ENCODE measurements around the gene CUEDC1.
"Not testable (repeated sequence)": the region's sequence is repeated elsewhere in the genome, so short reads cannot be mapped to it uniquely, and the experiment has no call there.

Gene CUEDC1

DNA sequence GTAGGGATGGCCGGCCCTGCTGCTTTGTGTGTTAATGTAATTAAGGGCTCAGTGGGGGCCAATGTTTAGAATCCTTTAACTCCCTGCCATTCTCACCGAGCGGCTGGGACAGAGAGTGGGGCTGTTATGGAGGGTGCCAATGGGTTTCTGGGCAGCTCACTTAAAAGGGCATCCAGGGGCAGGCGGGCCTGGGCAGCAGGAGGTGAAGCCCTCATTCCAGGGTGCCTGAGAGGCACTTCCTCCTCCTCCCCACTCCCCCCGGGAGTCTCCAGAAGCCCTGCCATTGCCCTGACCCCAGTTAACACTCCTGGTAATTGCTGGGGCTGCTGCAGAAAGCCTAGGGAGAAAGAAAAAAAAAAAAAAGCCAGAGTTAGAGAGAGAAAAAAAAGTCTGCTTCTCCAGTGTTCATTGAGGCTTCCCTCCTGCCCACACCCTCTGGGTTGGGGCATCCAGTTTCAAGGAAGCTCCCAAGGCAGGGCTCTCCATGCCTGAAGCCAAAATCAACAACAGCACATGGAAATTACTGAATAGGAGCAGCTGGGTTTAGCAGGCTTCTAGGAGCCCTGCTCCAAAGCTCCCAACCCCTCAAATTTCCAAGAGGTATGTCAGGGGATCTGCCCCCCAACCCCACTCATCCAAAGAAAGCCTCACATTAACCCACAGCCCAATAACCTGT is 28.0 kb downstream of the CUEDC1 start:
- H3K9ac ChIP-seq: no peak overlapping the region
- no peaks in the 10 kb centered on the region for H3K36me3 ChIP-seq
- no peak for TF ChIP-seq Cebpa-rat (IDR thresholded peaks at IDR 0.05)
- no peak overlapping the region for H3K4me3 ChIP-seq
- H3K4me2 ChIP-seq: peak overlapping the region; percentile 94
- no peaks in the 10 kb centered on the region for H3K9me3 ChIP-seq
- peaks cover 70% of the 10 kb centered on the region for H3K4me1 ChIP-seq
- H3K27me3 ChIP-seq: no peaks in the 10 kb centered on the region
- H4K20me1 ChIP-seq: peaks cover 8% of the 10 kb centered on the region; the same call in 1 of the 2 replicates
- 0 out of 2 replicates have a peak overlapping the region, but pooled peaks have one; percentile 28 for H3K27ac ChIP-seq

DNA sequence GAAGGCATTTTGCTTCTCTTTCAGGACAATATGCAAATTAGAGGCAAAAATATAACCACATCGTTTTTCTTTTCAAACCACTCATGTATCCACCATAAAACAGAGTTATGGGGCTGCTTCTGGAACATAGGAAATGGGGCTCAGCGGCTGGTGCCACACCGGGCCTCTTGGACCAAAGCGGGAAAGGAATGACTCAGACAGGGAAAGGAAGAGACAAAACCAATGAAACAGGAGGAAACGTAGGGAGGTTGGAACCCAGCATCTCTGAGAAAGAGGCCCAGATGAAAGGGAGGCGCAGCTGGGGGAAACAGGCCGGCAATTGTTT is 28.5 kb downstream of the CUEDC1 start:
- Histone ChIP-seq H4K20me1 (peaks cover 8% of the 10 kb centered on the region; the same call in 1 of the 2 replicates), H3K27ac (0 out of 2 replicates have a peak overlapping the region, but pooled peaks have one; percentile 28), H3K4me1 (peaks cover 68% of the 10 kb centered on the region), H3K9me3 (no peaks in the 10 kb centered on the region), H3K4me2 (peak overlapping the region; percentile 94), H3K27me3 (no peaks in the 10 kb centered on the region), H3K4me3 (no peak overlapping the region), H3K9ac (no peak overlapping the region), H3K36me3 (no peaks in the 10 kb centered on the region)
- TF ChIP-seq Cebpa-rat (IDR thresholded peaks at IDR 0.05): no peak

DNA sequence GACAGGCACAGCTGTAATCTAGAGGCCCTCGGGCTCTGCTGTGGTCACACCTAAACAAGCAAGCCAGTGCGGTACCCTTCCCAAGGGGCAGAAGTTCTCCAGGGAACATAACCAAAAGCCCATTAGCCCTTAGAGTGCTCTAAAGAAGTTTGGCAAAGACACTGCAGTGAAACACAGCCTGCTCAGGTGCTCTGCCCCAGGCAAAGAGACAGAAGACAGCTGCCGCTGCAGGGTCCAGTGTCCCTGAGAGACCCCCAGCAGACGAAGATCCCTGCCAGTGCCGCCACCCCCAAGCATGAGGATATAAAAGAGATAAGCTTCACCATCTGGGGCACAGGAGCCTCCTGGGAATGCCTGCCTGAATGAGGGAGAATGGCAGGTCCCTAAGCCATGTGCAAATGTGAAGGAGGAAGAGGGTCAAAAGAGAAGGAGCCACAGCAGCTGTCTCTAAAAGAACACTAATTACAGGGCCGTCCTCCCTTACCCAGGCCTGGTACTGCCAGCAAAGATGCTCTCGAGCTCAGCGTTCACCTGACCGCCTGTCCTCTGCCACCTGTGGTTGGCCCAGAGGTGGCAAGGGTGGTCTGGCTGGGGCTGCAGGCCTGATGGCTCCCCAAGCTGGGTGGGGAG is 29.7 kb downstream of the CUEDC1 start:
- Histone ChIP-seq H3K9me3 (no peaks in the 10 kb centered on the region), H3K27me3 (no peaks in the 10 kb centered on the region), H3K4me3 (peak overlapping the region; percentile 15; the same call in 1 of the 2 replicates), H3K4me2 (peak overlapping the region; percentile 94), H3K4me1 (peaks cover 64% of the 10 kb centered on the region), H3K27ac (peak overlapping the region; percentile 54; the same call in 1 of the 2 replicates), H3K36me3 (no peaks in the 10 kb centered on the region), H4K20me1 (peaks cover 8% of the 10 kb centered on the region; the same call in 1 of the 2 replicates), H3K9ac (peak overlapping the region; percentile 35; the same call in 1 of the 2 replicates)
- no peak for TF ChIP-seq Cebpa-rat (IDR thresholded peaks at IDR 0.05)

DNA sequence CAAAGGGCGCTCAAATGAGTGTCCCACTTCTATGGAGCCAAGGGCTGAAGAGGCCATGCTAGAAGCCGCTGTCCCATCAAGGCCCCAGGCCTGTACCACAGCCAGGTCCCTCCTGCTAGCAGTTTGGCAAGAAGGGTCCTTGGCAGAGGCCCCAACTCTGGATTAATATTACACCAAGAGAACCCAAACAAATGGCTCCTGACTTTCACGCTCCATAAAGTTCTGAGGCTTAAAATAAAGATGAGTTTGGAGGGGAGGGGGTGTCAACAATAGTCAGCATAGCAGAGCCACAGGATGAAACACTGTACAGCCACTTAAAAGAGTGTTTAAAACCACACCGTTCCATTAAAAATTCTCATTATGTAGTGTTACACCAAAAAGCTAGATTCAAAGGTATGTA is 30.5 kb downstream of the CUEDC1 start:
- Histone ChIP-seq H3K36me3 (no peaks in the 10 kb centered on the region), H3K27ac (peak overlapping the region; percentile 3; the same call in 1 of the 2 replicates), H3K9ac (no peak overlapping the region), H3K4me2 (peak overlapping the region; percentile 94), H4K20me1 (peaks cover 8% of the 10 kb centered on the region; the same call in 1 of the 2 replicates), H3K4me1 (peaks cover 57% of the 10 kb centered on the region), H3K4me3 (no peak overlapping the region), H3K27me3 (no peaks in the 10 kb centered on the region), H3K9me3 (no peaks in the 10 kb centered on the region)
- no peak for TF ChIP-seq Cebpa-rat (IDR thresholded peaks at IDR 0.05)

DNA sequence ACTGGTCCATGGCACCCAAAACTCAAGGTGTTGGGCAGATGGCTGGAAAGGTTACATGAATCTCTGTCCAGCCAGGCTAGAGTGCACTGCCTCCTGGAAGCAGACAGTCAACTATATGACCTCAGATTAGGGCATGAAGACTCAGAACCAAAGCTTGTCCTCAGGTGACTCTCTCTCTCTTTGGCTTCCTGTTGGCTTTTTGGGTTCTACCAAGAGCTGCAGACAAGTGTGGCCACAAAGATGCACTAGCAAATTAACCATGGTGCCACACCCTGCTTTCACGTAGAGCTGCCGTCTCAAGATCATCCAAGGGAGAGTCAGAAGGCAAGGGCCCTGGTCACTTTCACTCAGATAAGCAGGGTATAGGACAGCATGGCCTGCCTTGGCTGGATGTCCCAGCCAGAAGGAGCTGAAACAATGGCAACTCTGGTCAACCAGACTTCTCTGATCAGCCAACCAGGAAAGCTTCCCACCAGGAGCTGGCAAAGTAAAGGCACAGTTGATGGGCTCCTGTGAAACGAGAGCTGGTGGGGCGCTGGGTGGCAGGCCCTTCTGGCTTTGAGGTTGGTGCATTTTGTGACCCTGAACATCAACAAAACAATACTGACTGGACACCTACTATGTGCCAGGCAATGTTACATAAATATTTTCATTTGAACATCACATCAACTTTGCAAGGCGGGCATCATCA is 31.9 kb downstream of the CUEDC1 start:
- peaks cover 66% of the 10 kb centered on the region for H3K4me1 ChIP-seq
- H3K9ac ChIP-seq: no peak overlapping the region
- H3K4me2 ChIP-seq: 0 out of 2 replicates have a peak overlapping the region, but pooled peaks have one; percentile 11
- H3K4me3 ChIP-seq: no peak overlapping the region
- H3K27me3 ChIP-seq: no peaks in the 10 kb centered on the region
- no peaks in the 10 kb centered on the region for H3K9me3 ChIP-seq
- no peak for TF ChIP-seq Cebpa-rat (IDR thresholded peaks at IDR 0.05)
- peaks cover 8% of the 10 kb centered on the region; the same call in 1 of the 2 replicates for H4K20me1 ChIP-seq
- H3K36me3 ChIP-seq: no peaks in the 10 kb centered on the region
- no peak overlapping the region for H3K27ac ChIP-seq

DNA sequence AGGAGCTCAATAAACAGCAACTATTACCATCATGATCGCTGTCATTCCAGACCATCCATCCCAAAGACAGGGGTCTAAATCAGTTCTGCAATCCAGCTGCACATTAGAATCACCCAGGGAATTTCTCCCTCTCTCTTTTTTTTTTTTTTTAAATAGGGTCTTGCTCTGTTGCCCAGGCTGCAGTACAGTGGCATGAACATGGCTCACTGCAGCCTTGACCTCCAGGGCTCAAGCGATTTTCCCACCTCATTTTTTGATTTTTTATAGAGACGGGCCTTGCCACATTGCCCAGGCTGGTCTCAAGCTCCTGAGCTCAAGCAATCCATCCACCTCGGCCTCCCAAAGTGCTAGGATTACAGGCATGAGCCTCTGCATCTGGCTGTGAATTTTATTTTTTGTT is 32.5 kb downstream of the CUEDC1 start:
- not testable (repeated sequence) for H3K4me2 ChIP-seq, H3K9ac ChIP-seq
- peaks cover 70% of the 10 kb centered on the region for H3K4me1 ChIP-seq

DNA sequence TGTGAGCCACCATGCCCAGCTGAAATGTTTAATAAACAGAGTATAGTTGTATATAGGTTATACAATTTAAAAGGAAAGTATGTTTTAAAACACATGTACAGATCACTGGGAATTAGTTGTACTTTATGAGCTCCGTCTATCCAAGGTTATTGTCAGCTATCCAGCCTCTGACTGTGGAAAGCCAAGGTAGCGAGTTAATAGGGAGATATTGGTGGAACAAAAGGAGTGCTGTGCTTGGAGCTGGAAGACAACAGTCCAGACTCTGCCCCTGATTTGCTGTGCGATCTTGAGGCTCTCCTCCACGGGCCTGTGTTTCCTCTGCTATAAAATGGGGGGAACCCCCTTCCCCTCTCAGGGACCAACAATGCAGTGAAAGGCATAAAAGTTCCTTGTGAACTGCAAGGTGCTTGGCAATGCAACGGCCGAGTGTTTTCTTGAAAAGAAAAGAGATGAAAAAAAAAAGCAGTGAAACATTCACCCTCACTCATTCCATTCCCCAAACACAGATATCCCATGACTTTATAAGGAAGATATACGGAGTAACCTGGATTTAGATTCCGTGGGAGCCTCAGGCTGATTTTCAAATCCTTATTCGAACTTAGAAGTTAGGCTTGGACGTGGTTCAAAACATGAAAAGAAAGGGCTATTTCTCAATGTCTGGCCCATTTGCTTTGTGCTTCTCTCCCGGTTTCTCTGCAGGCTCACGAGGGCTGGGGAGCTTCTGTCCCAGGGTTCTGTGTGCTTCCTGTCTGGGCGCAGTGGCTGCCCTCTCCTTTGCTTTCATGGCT is 34.1 kb downstream of the CUEDC1 start:
- Histone ChIP-seq H3K4me2 (no peak overlapping the region), H3K9ac (no peak overlapping the region), H3K36me3 (no peaks in the 10 kb centered on the region), H3K4me3 (no peak overlapping the region), H4K20me1 (peaks cover 8% of the 10 kb centered on the region; the same call in 1 of the 2 replicates), H3K4me1 (peaks cover 70% of the 10 kb centered on the region), H3K27me3 (no peaks in the 10 kb centered on the region), H3K9me3 (no peaks in the 10 kb centered on the region), H3K27ac (no peak overlapping the region)
- no peak for TF ChIP-seq Cebpa-rat (IDR thresholded peaks at IDR 0.05)

More for the DNA sequence above, 32.5 kb downstream of the CUEDC1 start:
- not testable (repeated sequence) for H3K4me3 ChIP-seq, H3K36me3 ChIP-seq, H3K27me3 ChIP-seq, H3K9me3 ChIP-seq, H3K27ac ChIP-seq, H4K20me1 ChIP-seq

DNA sequence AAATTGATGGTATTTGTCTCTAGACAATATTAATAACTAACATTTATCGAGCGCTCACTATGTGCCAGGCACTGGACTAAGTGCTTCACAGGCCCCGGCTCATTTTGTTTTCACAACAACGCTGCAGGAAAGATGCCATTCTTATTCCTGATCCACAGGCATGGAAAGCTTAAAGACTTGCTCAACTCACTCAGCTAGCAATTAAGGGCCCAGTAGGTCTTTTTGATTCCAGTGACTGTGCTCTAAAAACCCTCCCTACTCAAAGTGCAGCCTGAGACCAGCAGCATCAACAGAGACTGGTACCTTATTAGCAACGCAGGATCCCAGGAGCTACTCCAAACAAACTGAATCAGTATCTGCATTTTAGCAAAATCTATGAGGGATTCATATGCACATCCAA is 35.3 kb downstream of the CUEDC1 start:
- H3K9ac ChIP-seq: no peak overlapping the region
- peaks cover 70% of the 10 kb centered on the region for H3K4me1 ChIP-seq
- H3K36me3 ChIP-seq: no peaks in the 10 kb centered on the region
- no peak for TF ChIP-seq Cebpa-rat (IDR thresholded peaks at IDR 0.05)
- H3K9me3 ChIP-seq: no peaks in the 10 kb centered on the region
- H3K4me2 ChIP-seq: no peak overlapping the region
- no peaks in the 10 kb centered on the region for H4K20me1 ChIP-seq
- H3K4me3 ChIP-seq: no peak overlapping the region
- no peaks in the 10 kb centered on the region for H3K27me3 ChIP-seq
- H3K27ac ChIP-seq: no peak overlapping the region

All from BLaER1 (cell line).